A673 (cell line): ENCODE results near the gene TM2D3.

Experiments
- CTCF ChIP-seq: fragments of 300-800, 200-600 bp; sonication (generic); conservative IDR thresholded peaks from 2 replicates; pipeline ENCODE4 v1.5.1; 2017; ENCODE audit warnings: low read depth, mild to moderate bottlenecking, antibody characterized with exemption, low read length, moderate library complexity, mixed read lengths
- EZH2 ChIP-seq: fragments of 200-600 bp; sonication (generic); IDR thresholded peaks from 2 replicates; pipeline ENCODE4 v1.6.1; 2017; ENCODE audit warnings: borderline replicate concordance, low read depth, mild to moderate bottlenecking, mixed read lengths, antibody characterized with exemption, low read length; ENCODE audit not compliant: poor library complexity, severe bottlenecking

DNA sequence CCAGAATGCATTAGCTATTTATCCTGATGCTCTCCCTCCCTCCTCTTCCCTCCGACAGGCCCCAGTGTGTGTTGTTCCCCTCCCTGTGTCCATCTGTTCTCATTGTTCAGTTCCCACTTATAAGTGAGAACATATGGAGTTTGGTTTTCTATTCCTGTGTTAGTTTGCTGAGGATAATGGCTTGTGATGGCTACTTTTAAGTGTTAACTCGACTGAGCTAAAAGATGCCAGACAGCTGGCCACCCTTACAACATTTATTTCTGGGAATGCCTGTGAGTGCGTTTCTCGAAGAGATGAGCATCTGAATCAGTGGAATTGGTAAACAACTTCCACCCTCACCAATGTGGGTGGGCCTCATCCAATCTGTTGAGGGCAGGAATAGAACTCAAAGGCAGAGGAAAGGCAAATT lies 24.7 kb upstream of the TM2D3 start:
- no peak for TF ChIP-seq CTCF
- TF ChIP-seq EZH2 = no peak
